RCC 7860 (cell line): Measurements from ENCODE around the gene MT1F.

Experiments used
- DNase-seq: peaks from one replicate; pipeline ENCODE4 v3.0.0-alpha.2; 2015; ENCODE audit warnings: low spot score
- FAIRE-seq: peaks from 2 replicates; lab custom pipeline; 2012; peaks lifted over from hg19 to GRCh38; lab: Jason Lieb, UNC

MT1F gene

GRCh38 chr16:56689171-56689570 lies 31.4 kb downstream of the MT1F start:
- DNase-seq (no peak), FAIRE-seq (no peak)

DNA sequence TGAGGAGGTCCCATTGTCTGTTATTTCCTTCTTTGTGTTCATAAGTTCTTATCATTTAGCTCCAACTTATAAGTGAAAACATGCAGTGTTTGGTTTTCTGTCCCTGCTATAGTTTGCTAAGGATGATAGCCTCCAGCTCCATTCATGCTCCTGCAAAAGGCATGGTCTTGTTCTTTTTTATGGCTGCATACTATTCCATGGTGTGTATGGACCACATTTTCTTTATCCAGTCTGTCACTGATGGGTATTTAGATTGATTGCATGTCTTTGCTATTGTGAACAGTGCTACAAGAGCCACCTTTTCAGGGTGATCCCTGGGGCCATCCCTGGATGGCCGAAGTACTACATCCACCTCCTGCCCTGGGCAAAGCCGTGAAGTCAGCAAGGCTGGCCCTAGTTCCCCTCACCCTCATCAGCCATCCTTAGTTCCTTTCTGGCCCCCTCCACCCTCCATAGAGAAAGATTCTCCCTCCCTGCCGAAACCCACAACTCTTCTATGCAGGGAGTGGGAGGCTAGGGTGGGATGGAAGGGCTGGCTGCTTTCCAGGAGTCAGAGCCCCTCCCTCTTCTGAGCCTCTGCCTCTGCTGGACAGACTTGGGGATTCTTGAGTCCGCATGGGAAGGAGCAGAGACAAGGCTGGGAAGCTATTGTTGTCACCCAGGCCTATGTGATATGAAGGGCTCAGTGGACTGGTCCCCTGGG lies 32.8 kb downstream of the MT1F start:
- no peak for DNase-seq
- FAIRE-seq: no peak

GRCh38 chr16:56691885-56692284 lies 34.1 kb downstream of the MT1F start:
- DNase-seq (peak; percentile 73), FAIRE-seq (peak; percentile 38)

DNA sequence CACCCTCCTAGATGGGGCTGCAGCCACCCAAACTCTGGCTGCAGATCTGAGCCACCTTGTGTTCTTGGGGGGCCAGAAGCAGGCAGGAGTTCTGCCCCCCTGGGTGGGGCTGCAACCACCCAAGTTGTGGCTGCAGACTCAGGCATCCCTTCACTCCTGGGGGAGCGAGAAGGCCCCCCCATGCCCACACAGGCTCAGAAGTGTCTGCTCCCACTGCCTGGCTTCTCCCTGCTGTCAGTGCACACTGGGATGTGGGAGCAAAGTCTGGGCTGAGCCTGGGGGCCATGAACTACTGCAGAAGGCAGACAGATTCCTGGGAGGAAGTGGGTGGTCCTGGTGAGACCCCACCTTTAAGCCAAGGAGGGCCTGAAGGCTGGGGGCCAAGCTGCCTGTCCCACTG lies 37.5 kb downstream of the MT1F start:
- FAIRE-seq: no peak

DNA sequence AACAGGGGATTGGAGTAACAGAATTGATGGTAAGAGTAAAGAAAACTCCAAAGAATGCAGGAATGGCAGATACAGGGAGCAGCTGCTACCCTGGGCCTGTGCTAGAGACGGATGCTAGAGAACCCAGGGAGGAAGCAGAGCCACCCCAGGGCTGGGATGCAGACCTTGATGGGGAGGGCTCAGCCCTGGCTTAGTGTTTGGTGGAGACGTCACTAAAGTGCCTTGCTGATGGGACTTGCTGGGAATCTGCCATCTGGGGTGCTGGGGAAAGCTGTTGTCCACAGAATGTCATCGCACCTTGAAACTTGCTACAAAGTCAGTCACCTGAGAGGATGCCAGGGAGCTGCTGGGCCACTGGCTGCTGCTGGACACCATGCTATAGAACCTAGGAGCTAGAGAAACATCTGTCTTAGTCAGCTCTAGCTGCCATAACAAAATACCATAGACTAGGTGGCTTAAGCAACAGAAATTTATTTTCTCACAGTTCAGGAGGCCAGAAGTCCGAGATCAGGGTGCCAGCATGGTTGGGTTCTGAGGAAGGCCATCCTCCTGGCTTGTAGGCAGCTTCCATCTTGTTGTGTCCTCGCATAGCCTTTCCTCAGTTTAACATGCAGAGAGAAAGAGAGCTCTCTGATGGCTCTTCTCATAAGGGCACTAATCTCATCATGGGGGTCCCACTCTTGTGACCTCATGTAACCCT lies 39.8 kb downstream of the MT1F start:
- no peak for DNase-seq

More for the DNA sequence above, 37.5 kb downstream of the MT1F start:
- no peak for DNase-seq

DNA sequence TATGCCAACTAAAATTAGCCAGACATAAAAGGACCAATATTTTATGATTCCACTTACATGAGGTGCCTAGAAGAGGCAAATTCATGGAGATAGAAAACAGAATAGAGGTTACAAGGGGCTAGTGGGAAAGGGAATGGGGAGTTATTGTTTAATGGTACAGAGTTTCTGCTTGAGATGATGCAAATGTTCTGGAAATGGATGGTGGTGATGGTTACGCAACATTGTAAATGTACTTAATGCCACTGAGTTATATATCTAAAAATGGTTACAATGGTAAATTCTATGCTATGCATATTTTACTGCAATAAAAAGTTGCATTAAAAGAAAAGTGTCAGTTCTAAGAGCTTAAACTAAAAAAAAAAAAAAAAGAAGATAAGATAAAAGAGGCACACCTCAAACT lies 42.4 kb downstream of the MT1F start:
- FAIRE-seq (no peak), DNase-seq (no peak)

More for the DNA sequence above, 39.8 kb downstream of the MT1F start:
- no peak for FAIRE-seq

GRCh38 chr16:56700631-56701030 lies 42.9 kb downstream of the MT1F start:
- FAIRE-seq (no peak), DNase-seq (no peak)

DNA sequence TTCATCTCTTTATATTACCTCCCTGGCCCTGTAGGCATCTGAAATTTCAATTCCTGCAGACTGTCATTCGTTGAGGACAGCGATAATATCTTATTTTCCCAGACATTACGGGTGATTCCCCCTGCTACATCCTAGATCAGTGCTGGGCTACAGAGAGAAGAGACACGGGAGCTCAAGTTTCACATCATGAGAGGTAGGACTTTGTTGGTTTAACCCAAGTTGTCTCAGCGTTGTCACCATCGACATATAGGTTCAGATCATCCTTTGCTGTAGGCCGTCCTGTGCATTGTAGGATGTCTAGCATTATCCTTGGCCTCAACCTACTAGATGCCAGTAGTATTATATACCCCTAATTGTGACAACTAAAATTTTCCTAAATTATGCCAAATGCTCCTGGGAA lies 43.8 kb downstream of the MT1F start:
- FAIRE-seq: no peak

GRCh38 chr16:56702836-56703235 lies 45.1 kb downstream of the MT1F start:
- FAIRE-seq: no peak
- DNase-seq: no peak

More for the DNA sequence above, 43.8 kb downstream of the MT1F start:
- DNase-seq: no peak
